CD14-positive monocyte (primary cell): ENCODE data around the gene ODAD3. TPM values are rescaled to one million over a fixed set of nuclear protein-coding genes. Genes with fewer than 3 reads are reported as not detected.

ENCODE experiments used
- DNase-seq, 3 donors: peaks; one replicate each; pipeline ENCODE4 v3.0.0-alpha.2; 2011 to 2022
- H2AFZ ChIP-seq: 2 replicates; pipeline ENCODE4 v1.6.0; 2012; ENCODE audit warnings: mild to moderate bottlenecking, low read depth, low read length, inconsistent platforms; ENCODE audit not compliant: insufficient read depth, poor library complexity, severe bottlenecking
- H3K27ac ChIP-seq, 2 donors: 1 replicate in 1 of 2; 2 replicates in 1 of 2; pipeline ENCODE4 v1.5.1; 2012 to 2013; ENCODE audit warnings: low read length in 2 of 2, control low read depth in 1 of 2, inconsistent platforms in 1 of 2, low read depth in 1 of 2, mild to moderate bottlenecking in 1 of 2
- H3K27me3 ChIP-seq, 2 donors: one replicate each; pipeline versions ENCODE4 v1.6.0 to v1.6.1; 2011 to 2013; ENCODE audit warnings: low read length in 2 of 2; ENCODE audit not compliant: control insufficient read depth in 2 of 2, insufficient read depth in 2 of 2
- H3K36me3 ChIP-seq, 2 donors: replicated peaks in 1 of 2; 1 replicate in 1 of 2; 2 replicates in 1 of 2; pipeline versions ENCODE4 v1.5.1 to v1.6.1; 2012 to 2013; ENCODE audit warnings: low read length in 2 of 2, control low read depth in 1 of 2, inconsistent platforms in 1 of 2, mild to moderate bottlenecking in 1 of 2; ENCODE audit not compliant: insufficient read depth in 2 of 2, control insufficient read depth in 1 of 2
- H3K4me1 ChIP-seq, 2 donors: 1 replicate in 1 of 2; 2 replicates in 1 of 2; pipeline versions ENCODE4 v1.5.1 to v1.6.1; 2012 to 2013; ENCODE audit warnings: low read length in 2 of 2, control low read depth in 1 of 2, inconsistent platforms in 1 of 2, mild to moderate bottlenecking in 1 of 2, moderate library complexity in 1 of 2; ENCODE audit not compliant: insufficient read depth in 2 of 2, control insufficient read depth in 1 of 2
- H3K4me2 ChIP-seq: replicated peaks from 2 replicates; pipeline ENCODE3; 2012; ENCODE audit warnings: low read length, moderate library complexity, mild to moderate bottlenecking; ENCODE audit not compliant: poor library complexity, severe bottlenecking; ENCODE audit errors: extremely low read depth
- H3K4me3 ChIP-seq, 3 experiments: fragments of 200-600 bp in 1 of 3; sonication (generic) in 1 of 3; replicated peaks in 1 of 3; 1 replicate in 2 of 3; 2 replicates in 1 of 3; pipeline ENCODE4 v1.5.1; 2011 to 2013; ENCODE audit warnings: low read length in 3 of 3, mild to moderate bottlenecking in 3 of 3, control low read depth in 2 of 3, low read depth in 2 of 3, inconsistent platforms in 1 of 3, moderate library complexity in 1 of 3
- H3K79me2 ChIP-seq: 2 replicates; pipeline ENCODE4 v1.6.0; 2012; ENCODE audit warnings: mild to moderate bottlenecking, control low read depth, inconsistent platforms, low read length, moderate library complexity; ENCODE audit not compliant: insufficient read depth
- H3K9ac ChIP-seq: 2 replicates; pipeline ENCODE4 v1.6.0; 2017; ENCODE audit warnings: low read length, mild to moderate bottlenecking; ENCODE audit not compliant: insufficient read depth, poor library complexity, severe bottlenecking
- H3K9me3 ChIP-seq, 2 donors: replicated peaks in 1 of 2; 1 replicate in 1 of 2; 2 replicates in 1 of 2; pipeline versions ENCODE4 v1.5.1 to v1.6.1; 2012 to 2013; ENCODE audit warnings: low read length in 2 of 2, control low read depth in 1 of 2; ENCODE audit not compliant: control insufficient read depth in 1 of 2, insufficient read depth in 1 of 2
- H4K20me1 ChIP-seq: 2 replicates; pipeline ENCODE4 v1.6.0; 2012; ENCODE audit warnings: mild to moderate bottlenecking, low read length, control low read depth, moderate library complexity; ENCODE audit not compliant: insufficient read depth
- H3K27ac Mint-ChIP-seq, 7 donors: one replicate each; pipeline ENCODE4 v1.8.0; 2020; ENCODE audit warnings: mild to moderate bottlenecking in 7 of 7, mixed read lengths in 7 of 7, moderate library complexity in 6 of 7, inconsistent platforms in 2 of 7
- H3K27me3 Mint-ChIP-seq, 3 donors: one replicate each; pipeline ENCODE4 v1.8.0; 2021 to 2022; ENCODE audit warnings: low read depth in 3 of 3, mild to moderate bottlenecking in 3 of 3, mixed read lengths in 3 of 3, moderate library complexity in 3 of 3, inconsistent platforms in 1 of 3
- H3K36me3 Mint-ChIP-seq, 2 donors: one replicate each; pipeline ENCODE4 v1.8.0; 2020; ENCODE audit warnings: mixed read lengths in 2 of 2, inconsistent platforms in 1 of 2, mild to moderate bottlenecking in 1 of 2
- H3K4me1 Mint-ChIP-seq: one replicate; pipeline ENCODE4 v1.8.0; 2020; ENCODE audit warnings: mild to moderate bottlenecking, mixed read lengths
- H3K4me3 Mint-ChIP-seq, 2 donors: one replicate each; pipeline ENCODE4 v1.8.0; 2020; ENCODE audit warnings: mild to moderate bottlenecking in 2 of 2, mixed read lengths in 2 of 2, moderate library complexity in 1 of 2
- H3K9me3 Mint-ChIP-seq, 7 donors: one replicate each; pipeline ENCODE4 v1.8.0; 2020 to 2022; ENCODE audit warnings: mixed read lengths in 7 of 7, mild to moderate bottlenecking in 6 of 7, moderate library complexity in 6 of 7, inconsistent platforms in 2 of 7
- CTCF ChIP-seq: fragments of 200-600 bp; IDR thresholded peaks from one replicate; pipeline ENCODE4 v1.8.0; 2022; ENCODE audit warnings: antibody characterized with exemption, mild to moderate bottlenecking
- WGBS: methylation state at CpG from one replicate; pipeline ENCODE4 v1.1.5; 2013; ENCODE audit warnings: missing lambda C conversion rate; ENCODE audit not compliant: insufficient coverage; 5-methylcytosine and 5-hydroxymethylcytosine counted together
- intact Hi-C, 2 donors: fragments of 100-400 bp; cut with micrococcal nuclease; formaldehyde crosslinking; loops; one replicate each; pipeline versions ENCODE4 v1.15.0 to v1.15.1; 2023
- polyA plus RNA-seq, 3 donors: library from polyadenylated mRNA; depleted of rRNA in 1 of 3; unstranded in 2 of 3; stranded (reverse) in 1 of 3; fragments of 300-500 nt in 2 of 3; fragments of >200 nt in 1 of 3; fragmentation: Illumina TruSeq in 2 of 3; gene quantifications; 1 replicate in 2 of 3; 2 replicates in 1 of 3; pipeline ENCODE4 v1.2.3, GENCODE V29; 2012 to 2021

The ODAD3 gene
- polyA plus RNA-seq, 3 donors: 0.43 to 0.88 (median 0.61) TPM

- DNase-seq: no peak
- peaks cover 5 to 22% (median 11%) of the 10 kb centered on the region in 7 donors for H3K9me3 Mint-ChIP-seq
- peaks cover 44 to 64% (median 52%) of the 10 kb centered on the region in 3 donors for H3K27me3 Mint-ChIP-seq
- H3K4me1 Mint-ChIP-seq: peaks cover 24% of the 10 kb centered on the region
- peak within 1 kb of the TSS; percentile 24 to 84 for H3K4me3 Mint-ChIP-seq
- H3K27me3 ChIP-seq: peaks cover 23 to 53% of the 10 kb centered on the region in 2 donors
- H3K4me3 ChIP-seq: peak within 1 kb of the TSS in 1 of 3 experiments; percentile 38
- H3K27ac Mint-ChIP-seq: peak within 1 kb of the TSS in 3 of 7 donors; percentile 20 to 42 (median 23)
- intact Hi-C loops: loop anchor here in 1 of 2 donors (5.0 kb wide), 1 partner anchor 189 kb away; no protein-coding TSS in a partner anchor
- WGBS: 16% methylated on average over 70 of the region's 77 CpGs
- no peaks in the 10 kb centered on the region for H4K20me1 ChIP-seq
- no peaks in the 10 kb centered on the region for H3K79me2 ChIP-seq
- no peaks in the 10 kb centered on the region for H3K36me3 ChIP-seq
- H3K36me3 Mint-ChIP-seq: peaks cover 8 to 11% of the 10 kb centered on the region in 2 donors
- peaks cover 7 to 21% of the 10 kb centered on the region in 2 donors for H3K9me3 ChIP-seq
- H3K9ac ChIP-seq: no peak within 1 kb of the TSS
- TF ChIP-seq CTCF: no peak
- H3K4me2 ChIP-seq: peak within 1 kb of the TSS; percentile 46
- no peak within 1 kb of the TSS for H3K27ac ChIP-seq
- no peak within 1 kb of the TSS for H2AFZ ChIP-seq
- H3K4me1 ChIP-seq: peaks cover 35 to 49% of the 10 kb centered on the region in 2 donors
Measured at GRCh38 chr19:11480715-11481533, 46.0 kb upstream of the ODAD3 start, which contains the start of gene ELAVL3. TSS of gene ELAVL3 (minus strand) at chr19:11481046. CDS start at chr19:11480608, 438 bp downstream.

GRCh38 chr19:11479898-11480714 lies 45.2 kb upstream of the ODAD3 start:
- no peaks in the 10 kb centered on the region for H3K79me2 ChIP-seq
- intact Hi-C loops: loop anchor here in 1 of 2 donors (5.0 kb wide), 1 partner anchor 188 kb away; no protein-coding TSS in a partner anchor
- peaks cover 35 to 49% of the 10 kb centered on the region in 2 donors for H3K4me1 ChIP-seq
- no peak for TF ChIP-seq CTCF
- DNase-seq: no peak
- no peak overlapping the region for H3K9ac ChIP-seq
- Mint-ChIP-seq H3K9me3 (peaks cover 5 to 22% (median 11%) of the 10 kb centered on the region in 7 donors), H3K36me3 (peaks cover 8 to 11% of the 10 kb centered on the region in 2 donors), H3K27me3 (peaks cover 48 to 70% (median 57%) of the 10 kb centered on the region in 3 donors), H3K27ac (no peak overlapping the region), H3K4me3 (no peak overlapping the region), H3K4me1 (peaks cover 24% of the 10 kb centered on the region)
- H2AFZ ChIP-seq: no peak overlapping the region
- no peaks in the 10 kb centered on the region for H4K20me1 ChIP-seq
- peaks cover 23 to 53% of the 10 kb centered on the region in 2 donors for H3K27me3 ChIP-seq
- H3K4me3 ChIP-seq: peak overlapping the region in 1 of 3 experiments; percentile 30
- 8% methylated on average over 74 of the region's 86 CpGs for WGBS
- no peaks in the 10 kb centered on the region for H3K36me3 ChIP-seq
- H3K27ac ChIP-seq: no peak overlapping the region
- H3K4me2 ChIP-seq: peak overlapping the region; percentile 41
- peaks cover 7 to 21% of the 10 kb centered on the region in 2 donors for H3K9me3 ChIP-seq
